Naive B cell (primary cell): Measurements from ENCODE around the gene PKHD1. TPM values are rescaled to one million over a fixed set of nuclear protein-coding genes. Genes with fewer than 3 reads are reported as not detected.

ENCODE experiments used
- ATAC-seq, 2 donors: fragments of 150-1000 bp; cut with Tn5 transposase; 2 replicates each; pipeline ENCODE4 v1.10.0; 2021; ENCODE audit warnings: low read depth in 2 of 2, mild to moderate bottlenecking in 2 of 2, moderate library complexity in 2 of 2
- DNase-seq: peaks from one replicate; pipeline ENCODE4 v3.0.0; 2022
- H3K27ac Mint-ChIP-seq, 6 donors: one replicate each; pipeline ENCODE4 v1.8.0; 2020 to 2022; ENCODE audit warnings: mild to moderate bottlenecking in 6 of 6, mixed read lengths in 6 of 6, moderate library complexity in 5 of 6, inconsistent platforms in 2 of 6
- H3K27me3 Mint-ChIP-seq, 3 donors: one replicate each; pipeline ENCODE4 v1.8.0; 2021 to 2022; ENCODE audit warnings: mixed read lengths in 3 of 3, mild to moderate bottlenecking in 1 of 3
- H3K36me3 Mint-ChIP-seq, 2 donors: one replicate each; pipeline ENCODE4 v1.8.0; 2020 to 2022; ENCODE audit warnings: mixed read lengths in 2 of 2, inconsistent platforms in 1 of 2, mild to moderate bottlenecking in 1 of 2
- H3K4me1 Mint-ChIP-seq, 3 donors: one replicate each; pipeline ENCODE4 v1.8.0; 2020 to 2022; ENCODE audit warnings: mixed read lengths in 3 of 3, inconsistent platforms in 1 of 3, mild to moderate bottlenecking in 1 of 3, moderate library complexity in 1 of 3
- H3K4me3 Mint-ChIP-seq, 8 donors: one replicate each; pipeline ENCODE4 v1.8.0; 2020 to 2022; ENCODE audit warnings: mild to moderate bottlenecking in 8 of 8, mixed read lengths in 8 of 8, moderate library complexity in 8 of 8, inconsistent platforms in 2 of 8
- H3K9me3 Mint-ChIP-seq, 7 donors: one replicate each; pipeline ENCODE4 v1.8.0; 2020 to 2022; ENCODE audit warnings: mixed read lengths in 7 of 7, mild to moderate bottlenecking in 5 of 7, inconsistent platforms in 2 of 7, moderate library complexity in 1 of 7
- polyA plus RNA-seq, 6 donors: library from polyadenylated mRNA; unstranded; fragments of 300-500 nt; fragmentation: Illumina TruSeq; gene quantifications; one replicate each; pipeline ENCODE4 v1.2.3, GENCODE V29; 2021; ENCODE audit warnings: low read depth in 6 of 6

The PKHD1 gene
- polyA plus RNA-seq, 6 donors from 2014 or later = not detected

DNA sequence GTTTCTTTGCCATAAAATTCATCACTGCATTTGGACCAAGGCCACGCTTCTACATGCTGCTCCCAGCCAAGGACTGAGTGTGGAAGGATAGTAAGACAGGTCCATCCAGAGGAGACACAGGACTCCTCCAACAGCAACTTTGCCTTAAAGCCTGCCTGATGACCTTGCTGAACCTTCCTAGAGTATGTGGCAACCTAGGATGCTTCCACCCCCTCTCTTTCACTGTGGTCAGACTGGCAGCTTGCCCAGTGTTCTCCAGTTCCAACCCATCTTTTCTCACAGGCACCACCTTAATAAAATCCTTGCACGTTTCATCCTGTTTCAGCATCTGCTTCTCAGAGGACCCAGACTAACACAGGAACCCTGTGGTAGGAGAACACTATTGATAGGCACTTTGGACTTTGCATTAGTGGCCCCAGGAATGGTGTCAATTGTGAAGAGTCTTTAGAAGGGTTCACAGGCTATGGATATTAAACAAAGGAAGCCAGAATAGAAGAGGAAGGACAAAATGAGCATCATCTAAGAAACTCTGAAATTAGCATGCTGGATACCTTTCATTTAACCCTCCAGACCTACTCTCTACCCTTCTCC is 2.4 kb upstream of the PKHD1 start:
- H3K4me3 Mint-ChIP-seq = no peak overlapping the region
- H3K27ac Mint-ChIP-seq = no peak overlapping the region
- peaks cover 0 to 7% (median 4%) of the 10 kb centered on the region in 3 donors for H3K27me3 Mint-ChIP-seq
- no peaks in the 10 kb centered on the region for H3K4me1 Mint-ChIP-seq
- no peaks in the 10 kb centered on the region for H3K36me3 Mint-ChIP-seq
- DNase-seq (no peak), ATAC-seq (no peak)
- peaks cover 0 to 2% (median 0%) of the 10 kb centered on the region in 7 donors for H3K9me3 Mint-ChIP-seq

DNA sequence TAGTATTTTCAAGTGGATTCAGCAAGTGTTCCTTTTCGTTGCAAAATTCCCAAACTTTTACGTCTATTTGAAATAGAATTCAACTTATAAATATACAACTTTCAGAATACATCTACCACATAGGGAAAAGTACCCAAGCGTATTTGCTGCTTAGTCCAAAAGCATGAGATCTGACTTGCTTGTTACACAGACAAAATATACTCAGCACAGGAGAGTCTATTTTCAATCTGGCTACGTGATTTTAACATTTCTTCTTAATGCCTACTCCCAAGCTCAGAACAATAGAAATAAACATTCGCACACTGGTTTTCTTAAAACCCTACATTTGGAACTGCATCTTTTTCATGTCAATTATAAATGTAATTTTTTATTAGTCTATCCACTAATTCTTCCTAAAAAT is 672 bp downstream of the PKHD1 start:
- no peaks in the 10 kb centered on the region for H3K36me3 Mint-ChIP-seq
- no peaks in the 10 kb centered on the region for H3K9me3 Mint-ChIP-seq
- no peaks in the 10 kb centered on the region for H3K4me1 Mint-ChIP-seq
- no peak for DNase-seq
- H3K27ac Mint-ChIP-seq = no peak overlapping the region
- no peak overlapping the region for H3K4me3 Mint-ChIP-seq
- H3K27me3 Mint-ChIP-seq = peaks cover 0 to 7% (median 0%) of the 10 kb centered on the region in 3 donors
- no peak for ATAC-seq

DNA sequence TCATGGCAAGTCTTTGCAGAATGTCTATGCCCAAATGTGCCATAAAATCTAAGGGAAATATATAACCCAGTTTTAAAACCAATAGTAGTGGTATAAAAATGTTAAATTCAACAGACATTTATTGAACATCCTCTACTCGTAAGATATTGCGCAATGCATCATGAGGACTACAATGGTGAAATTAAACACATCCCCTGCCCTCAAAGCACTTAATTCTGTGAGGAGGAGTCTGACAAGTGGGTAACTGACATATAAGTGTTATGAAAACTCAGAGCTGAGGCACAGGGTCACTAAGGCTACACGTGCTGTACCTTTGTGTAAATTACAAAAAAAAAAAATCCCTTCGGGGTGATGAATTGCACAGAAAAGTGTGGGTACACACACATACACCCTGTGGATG is 6.2 kb downstream of the PKHD1 start:
- no peaks in the 10 kb centered on the region for H3K9me3 Mint-ChIP-seq
- ATAC-seq (no peak), DNase-seq (no peak)
- H3K27ac Mint-ChIP-seq = no peak overlapping the region
- no peaks in the 10 kb centered on the region for H3K4me1 Mint-ChIP-seq
- peaks cover 0 to 7% (median 0%) of the 10 kb centered on the region in 3 donors for H3K27me3 Mint-ChIP-seq
- no peak overlapping the region for H3K4me3 Mint-ChIP-seq
- no peaks in the 10 kb centered on the region for H3K36me3 Mint-ChIP-seq

DNA sequence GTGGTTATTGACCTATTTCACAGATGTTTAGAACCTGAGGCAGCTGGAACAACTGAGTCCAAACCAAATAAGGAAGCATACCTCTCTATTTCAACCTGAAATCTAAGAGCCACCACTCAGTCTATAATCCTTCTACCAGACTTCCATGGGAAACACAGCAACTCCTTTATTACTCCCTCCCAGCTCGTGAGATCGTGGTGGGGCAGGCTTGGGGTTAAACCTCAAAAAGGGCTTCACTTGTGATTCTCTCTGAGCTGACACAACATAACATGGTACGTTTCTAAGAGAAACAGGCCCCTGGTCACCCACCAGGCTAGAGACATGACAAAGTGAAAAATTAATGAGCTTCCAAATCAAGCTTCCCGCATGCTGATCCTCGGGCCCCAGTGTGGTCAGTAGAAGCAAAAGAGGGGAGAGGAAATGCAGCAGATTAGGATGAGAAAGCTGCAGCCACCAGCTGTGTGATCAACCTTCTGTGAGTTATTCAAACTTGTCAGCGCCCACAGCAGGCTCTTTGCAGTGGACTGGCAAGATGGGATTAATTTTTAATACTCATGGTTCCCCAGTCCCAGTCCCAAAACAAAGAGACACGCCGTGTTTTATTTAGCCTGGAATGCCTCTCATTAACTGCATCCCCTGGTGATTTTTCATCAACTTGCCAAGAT is 9.3 kb downstream of the PKHD1 start:
- no peak for ATAC-seq
- no peaks in the 10 kb centered on the region for H3K4me1 Mint-ChIP-seq
- H3K36me3 Mint-ChIP-seq = no peaks in the 10 kb centered on the region
- no peaks in the 10 kb centered on the region for H3K27me3 Mint-ChIP-seq
- no peak overlapping the region for H3K4me3 Mint-ChIP-seq
- DNase-seq = no peak
- H3K9me3 Mint-ChIP-seq = no peaks in the 10 kb centered on the region
- no peak overlapping the region for H3K27ac Mint-ChIP-seq

DNA sequence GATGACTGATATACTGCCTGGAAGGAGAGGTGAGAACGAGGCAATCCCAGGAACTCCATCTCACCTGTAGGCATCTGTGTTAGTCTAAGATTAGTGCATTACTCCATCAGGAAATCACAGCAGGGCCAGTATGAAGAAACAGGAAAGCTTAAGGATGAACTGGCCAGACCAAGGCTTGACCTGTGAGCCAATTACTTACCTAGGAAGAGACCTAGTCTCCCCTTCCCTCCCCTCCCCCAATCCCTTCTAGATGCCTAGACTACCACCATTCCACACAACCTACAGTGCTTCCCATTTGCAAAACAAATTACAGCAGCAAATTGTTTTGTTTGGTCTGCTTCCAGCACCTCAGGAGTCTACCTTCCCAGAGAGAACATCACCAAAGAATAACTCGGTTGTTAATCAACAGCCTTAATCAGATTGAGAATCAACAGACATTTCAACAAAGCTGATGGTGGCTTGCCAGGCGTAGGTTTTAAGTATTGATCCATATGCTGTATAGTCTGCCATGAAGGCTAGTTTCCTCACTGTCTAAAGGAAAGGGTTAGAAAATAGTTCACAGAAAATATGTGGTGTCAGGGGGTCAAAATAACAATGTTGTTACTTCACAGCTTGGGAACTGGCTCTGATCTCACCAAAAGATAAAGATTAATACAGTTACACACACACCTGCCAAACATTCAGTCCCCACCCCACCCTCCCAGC is 10.1 kb downstream of the PKHD1 start:
- H3K36me3 Mint-ChIP-seq = no peaks in the 10 kb centered on the region
- H3K27ac Mint-ChIP-seq = no peak overlapping the region
- no peak for ATAC-seq
- H3K4me3 Mint-ChIP-seq = no peak overlapping the region
- no peak for DNase-seq
- no peaks in the 10 kb centered on the region for H3K4me1 Mint-ChIP-seq
- H3K9me3 Mint-ChIP-seq = no peaks in the 10 kb centered on the region
- peaks cover 0 to 5% (median 0%) of the 10 kb centered on the region in 3 donors for H3K27me3 Mint-ChIP-seq

DNA sequence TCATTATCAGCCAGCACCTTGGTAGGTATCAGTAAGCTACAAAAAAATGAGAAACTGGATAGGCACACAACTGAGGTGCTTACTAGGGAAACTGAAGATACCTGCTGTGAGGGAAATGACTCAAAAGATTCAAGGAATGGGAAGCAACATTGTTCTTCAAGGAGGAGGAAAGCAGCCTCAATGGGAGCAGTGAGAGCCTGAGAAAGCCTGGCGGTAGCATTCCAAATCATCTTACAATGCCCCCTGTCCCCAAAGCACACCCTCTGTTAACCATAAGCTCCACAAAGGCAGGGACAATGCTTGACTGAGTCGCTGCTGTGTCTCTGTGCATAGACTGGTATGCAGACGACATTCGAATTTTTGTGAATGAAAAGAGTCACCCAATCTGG is 10.6 kb downstream of the PKHD1 start:
- Mint-ChIP-seq H3K4me1 (no peaks in the 10 kb centered on the region), H3K4me3 (no peak overlapping the region), H3K27me3 (peaks cover 0 to 10% (median 0%) of the 10 kb centered on the region in 3 donors), H3K27ac (no peak overlapping the region), H3K36me3 (no peaks in the 10 kb centered on the region), H3K9me3 (no peaks in the 10 kb centered on the region)
- ATAC-seq (no peak), DNase-seq (no peak)

DNA sequence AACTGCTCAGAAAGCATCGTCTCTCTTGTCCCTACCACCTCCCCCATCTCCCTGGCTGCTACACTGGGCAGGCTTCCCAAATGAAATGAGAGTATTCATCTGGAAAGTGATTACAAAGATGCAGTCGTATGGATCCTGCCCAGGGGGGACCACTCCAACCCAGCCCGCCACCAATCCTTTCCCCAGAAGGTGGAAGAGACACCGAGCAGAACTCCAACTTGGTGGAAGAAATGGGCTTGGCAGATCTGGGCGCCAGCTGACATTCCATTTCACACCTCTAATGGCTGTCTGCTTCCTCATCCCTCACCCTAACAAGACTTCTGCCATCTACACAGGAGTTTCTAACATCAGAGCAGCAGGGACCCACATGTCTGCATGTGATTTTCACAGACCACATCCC is 12.7 kb downstream of the PKHD1 start:
- Mint-ChIP-seq H3K9me3 (no peaks in the 10 kb centered on the region), H3K4me3 (no peak overlapping the region), H3K27ac (peak overlapping the region in 1 of 6 donors; percentile 7), H3K4me1 (no peaks in the 10 kb centered on the region), H3K36me3 (no peaks in the 10 kb centered on the region), H3K27me3 (peaks cover 0 to 10% (median 0%) of the 10 kb centered on the region in 3 donors)
- ATAC-seq = no peak
- no peak for DNase-seq

DNA sequence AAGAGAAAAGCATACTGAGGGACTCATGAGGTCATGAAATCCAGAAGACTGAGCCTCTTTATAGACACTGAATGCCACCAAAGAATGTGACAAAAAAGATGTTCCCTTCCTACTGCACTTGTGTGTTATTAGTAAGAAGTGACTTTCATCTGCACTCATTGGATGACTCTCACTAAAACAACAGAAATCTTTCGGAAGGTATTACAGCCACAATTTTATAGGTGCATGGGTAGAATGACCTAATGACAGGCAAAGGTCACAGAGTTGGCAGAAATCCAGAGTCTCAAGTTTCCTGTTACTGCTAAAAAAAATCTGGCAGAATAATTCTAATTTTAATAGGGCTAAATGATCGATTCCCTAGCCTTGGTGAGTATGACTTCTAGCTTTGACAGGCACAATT is 13.3 kb downstream of the PKHD1 start:
- Mint-ChIP-seq H3K9me3 (no peaks in the 10 kb centered on the region), H3K36me3 (no peaks in the 10 kb centered on the region), H3K4me1 (no peaks in the 10 kb centered on the region), H3K27me3 (peaks cover 0 to 10% (median 0%) of the 10 kb centered on the region in 3 donors), H3K27ac (no peak overlapping the region), H3K4me3 (no peak overlapping the region)
- ATAC-seq (no peak), DNase-seq (no peak)

DNA sequence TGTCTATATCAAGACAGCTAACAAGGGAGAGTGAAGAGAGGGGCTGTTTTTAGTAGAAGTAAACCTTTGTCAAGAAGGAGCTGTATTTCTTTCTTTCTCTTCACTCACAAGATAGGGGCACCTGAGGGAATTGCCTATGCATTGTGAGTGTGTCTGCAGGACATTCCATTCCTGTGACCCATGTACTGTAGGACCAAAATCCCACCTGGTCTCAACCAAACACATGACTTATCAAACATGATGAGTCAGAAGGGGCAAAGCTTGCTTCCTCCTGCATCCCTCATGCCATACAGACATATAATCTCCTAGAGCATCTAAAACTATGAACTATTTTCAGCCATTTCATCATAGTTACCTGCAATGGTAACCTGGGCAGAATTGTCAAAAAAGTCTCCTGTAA is 21.8 kb downstream of the PKHD1 start:
- Mint-ChIP-seq H3K4me3 (no peak overlapping the region), H3K27me3 (peaks cover 0 to 8% (median 0%) of the 10 kb centered on the region in 3 donors), H3K4me1 (peaks cover 11 to 12% (median 12%) of the 10 kb centered on the region in 3 donors), H3K9me3 (peaks cover 0 to 2% (median 0%) of the 10 kb centered on the region in 7 donors), H3K27ac (no peak overlapping the region), H3K36me3 (no peaks in the 10 kb centered on the region)
- DNase-seq (no peak), ATAC-seq (no peak)

- peak; percentile 34 for DNase-seq
- Mint-ChIP-seq H3K27me3 (peaks cover 0 to 8% (median 0%) of the 10 kb centered on the region in 3 donors), H3K4me3 (peak overlapping the region; percentile 42 to 92 (median 84)), H3K27ac (peak overlapping the region in 1 of 6 donors; percentile 83), H3K36me3 (no peaks in the 10 kb centered on the region), H3K9me3 (peaks cover 0 to 2% (median 0%) of the 10 kb centered on the region in 7 donors), H3K4me1 (peaks cover 11 to 12% (median 12%) of the 10 kb centered on the region in 3 donors)
- ATAC-seq = peak; percentile 91 to 96
Measured at GRCh38 chr6:52063584-52064344, 23.6 kb downstream of the PKHD1 start.

- ATAC-seq (no peak), DNase-seq (no peak)
- H3K27me3 Mint-ChIP-seq = peaks cover 0 to 8% (median 0%) of the 10 kb centered on the region in 3 donors
- no peaks in the 10 kb centered on the region for H3K9me3 Mint-ChIP-seq
- no peaks in the 10 kb centered on the region for H3K36me3 Mint-ChIP-seq
- H3K4me1 Mint-ChIP-seq = peaks cover 11 to 12% (median 12%) of the 10 kb centered on the region in 3 donors
- no peak overlapping the region for H3K27ac Mint-ChIP-seq
- H3K4me3 Mint-ChIP-seq = no peak overlapping the region
Measured at GRCh38 chr6:52061481-52061880, 25.9 kb downstream of the PKHD1 start.

GRCh38 chr6:52059821-52060220 is 27.6 kb downstream of the PKHD1 start:
- Mint-ChIP-seq H3K4me3 (no peak overlapping the region), H3K36me3 (no peaks in the 10 kb centered on the region), H3K27me3 (peaks cover 0 to 1% (median 0%) of the 10 kb centered on the region in 3 donors), H3K4me1 (peaks cover 8 to 12% (median 12%) of the 10 kb centered on the region in 3 donors), H3K9me3 (no peaks in the 10 kb centered on the region), H3K27ac (no peak overlapping the region)
- DNase-seq (no peak), ATAC-seq (no peak)

GRCh38 chr6:52055451-52055850 is 32.0 kb downstream of the PKHD1 start:
- ATAC-seq = no peak
- H3K9me3 Mint-ChIP-seq = no peaks in the 10 kb centered on the region
- no peak overlapping the region for H3K4me3 Mint-ChIP-seq
- DNase-seq = no peak
- H3K27me3 Mint-ChIP-seq = no peaks in the 10 kb centered on the region
- H3K27ac Mint-ChIP-seq = no peak overlapping the region
- H3K36me3 Mint-ChIP-seq = no peaks in the 10 kb centered on the region
- H3K4me1 Mint-ChIP-seq = no peaks in the 10 kb centered on the region
